H1 (cell line): ENCODE data around the gene ZNF469. TPM values are rescaled to one million over a fixed set of nuclear protein-coding genes. Genes with fewer than 3 reads are reported as not detected.

ENCODE experiments used
- CTCF ChIA-PET: fragments of 300-600 bp; sonication (Branson Sonifier 250); formaldehyde crosslinking; loops from one replicate; lab custom pipeline; 2021; ENCODE audit not compliant: partially characterized antibody; lab: Charles Lee
- POLR2A ChIA-PET: fragments of 300-600 bp; sonication (Branson Sonifier 250); formaldehyde crosslinking; loops from one replicate; lab custom pipeline; 2021; ENCODE audit warnings: inconsistent platforms; ENCODE audit not compliant: partially characterized antibody; lab: Charles Lee
- DNase-seq, 2 experiments: peaks; one replicate each; pipeline versions ENCODE4 v3.0.0 to v3.0.0-alpha.2; 2010 to 2022; ENCODE audit warnings: low spot score in 2 of 2, low read depth in 1 of 2, mixed read lengths in 1 of 2
- FAIRE-seq: peaks from 2 replicates; lab custom pipeline; 2011; peaks lifted over from hg19 to GRCh38; lab: Jason Lieb, UNC
- H2AFZ ChIP-seq: 2 replicates; pipeline ENCODE4 v1.8.1; 2012; ENCODE audit warnings: low read length, inconsistent platforms
- H2AK5ac ChIP-seq: 2 replicates; pipeline ENCODE4 v1.6.1; 2013; ENCODE audit warnings: low read depth, low read length
- H2BK120ac ChIP-seq: replicated peaks from 2 replicates; pipeline ENCODE3; 2013; ENCODE audit warnings: low read depth, low read length, inconsistent platforms
- H2BK12ac ChIP-seq: 2 replicates; pipeline ENCODE4 v1.6.1; 2013; ENCODE audit warnings: low read depth, low read length
- H2BK15ac ChIP-seq: 2 replicates; pipeline ENCODE4 v1.6.1; 2013; ENCODE audit warnings: low read length
- H2BK20ac ChIP-seq: 2 replicates; pipeline ENCODE4 v1.6.1; 2013; ENCODE audit warnings: low read length
- H2BK5ac ChIP-seq: 2 replicates; pipeline ENCODE4 v1.6.1; 2013; ENCODE audit warnings: low read depth, low read length
- H3K14ac ChIP-seq: 2 replicates; pipeline ENCODE4 v1.6.1; 2013; ENCODE audit warnings: inconsistent platforms; ENCODE audit not compliant: insufficient read length
- H3K18ac ChIP-seq: 2 replicates; pipeline ENCODE4 v1.6.1; 2013; ENCODE audit warnings: low read length; ENCODE audit errors: extremely low read depth
- H3K23ac ChIP-seq: 2 replicates; pipeline ENCODE4 v1.6.1; 2013; ENCODE audit warnings: inconsistent platforms; ENCODE audit not compliant: insufficient read length
- H3K23me2 ChIP-seq: 2 replicates; pipeline ENCODE4 v1.6.1; 2013; ENCODE audit warnings: low read depth, low read length
- H3K27ac ChIP-seq: 2 replicates; pipeline ENCODE4 v1.6.1; 2011; ENCODE audit warnings: low read depth, low read length, inconsistent platforms
- H3K27me3 ChIP-seq, 4 experiments: replicated peaks in 1 of 4; 1 replicate in 1 of 4; 2 replicates in 3 of 4; pipeline versions ENCODE4 v1.6.1 to v1.8.1; 2011 to 2013; ENCODE audit warnings: low read length in 3 of 4, mild to moderate bottlenecking in 3 of 4, inconsistent platforms in 2 of 4, mixed read lengths in 2 of 4, moderate library complexity in 1 of 4; ENCODE audit not compliant: control insufficient read depth in 3 of 4, insufficient read depth in 3 of 4; ENCODE audit errors: extremely low read depth in 1 of 4
- H3K36me3 ChIP-seq, 4 experiments: 2 replicates each; pipeline versions ENCODE4 v1.6.1 to v1.8.1; 2011 to 2013; ENCODE audit warnings: mild to moderate bottlenecking in 4 of 4, low read length in 3 of 4, moderate library complexity in 2 of 4, control low read depth in 1 of 4, inconsistent platforms in 1 of 4; ENCODE audit not compliant: insufficient read depth in 4 of 4, control insufficient read depth in 2 of 4
- H3K4ac ChIP-seq: replicated peaks from 2 replicates; pipeline ENCODE3; 2013; ENCODE audit warnings: low read length, low read depth, mixed read lengths, inconsistent platforms; ENCODE audit not compliant: insufficient read length
- H3K4me1 ChIP-seq, 4 experiments: replicated peaks in 1 of 4; 1 replicate in 1 of 4; 2 replicates in 3 of 4; pipeline versions ENCODE4 v1.6.1 to v1.8.1; 2011 to 2013; ENCODE audit warnings: low read length in 3 of 4, inconsistent platforms in 2 of 4, mixed read lengths in 1 of 4; ENCODE audit not compliant: insufficient read depth in 4 of 4, control insufficient read depth in 3 of 4
- H3K4me2 ChIP-seq, 2 experiments: 2 replicates each; pipeline versions ENCODE4 v1.6.1 to v1.8.1; 2011 to 2013; ENCODE audit warnings: low read depth in 2 of 2, low read length in 2 of 2, control low read depth in 1 of 2, inconsistent platforms in 1 of 2, mild to moderate bottlenecking in 1 of 2; ENCODE audit not compliant: insufficient read depth in 1 of 2
- H3K4me3 ChIP-seq, 4 experiments: fragments of 200-600, 300-600 bp in 1 of 4; sonication (generic), shearing (Covaris generic), sonication (Bioruptor Twin) in 1 of 4; 2 replicates each; pipeline versions ENCODE4 v1.5.1 to v1.8.1; 2011 to 2016; ENCODE audit warnings: low read length in 4 of 4, low read depth in 3 of 4, control low read depth in 2 of 4, inconsistent platforms in 2 of 4, mild to moderate bottlenecking in 2 of 4, mixed read lengths in 1 of 4, moderate library complexity in 1 of 4; ENCODE audit not compliant: insufficient read depth in 2 of 4; ENCODE audit errors: extremely low read depth in 1 of 4
- H3K56ac ChIP-seq: replicated peaks from 2 replicates; pipeline ENCODE3; 2013; ENCODE audit warnings: low read depth, mild to moderate bottlenecking, mixed read lengths, low read length, inconsistent platforms; ENCODE audit not compliant: insufficient read length
- H3K79me1 ChIP-seq: 2 replicates; pipeline ENCODE4 v1.6.1; 2013; ENCODE audit warnings: low read depth, low read length, control low read depth
- H3K79me2 ChIP-seq, 2 experiments: 2 replicates each; pipeline versions ENCODE4 v1.6.1 to v1.8.1; 2012 to 2013; ENCODE audit warnings: low read length in 2 of 2, mild to moderate bottlenecking in 2 of 2, inconsistent platforms in 1 of 2; ENCODE audit not compliant: insufficient read depth in 2 of 2, control insufficient read depth in 1 of 2
- H3K9ac ChIP-seq, 4 experiments: replicated peaks in 1 of 4; 1 replicate in 1 of 4; 2 replicates in 3 of 4; pipeline versions ENCODE4 v1.6.1 to v1.8.1; 2011 to 2013; ENCODE audit warnings: low read depth in 3 of 4, low read length in 3 of 4, control low read depth in 2 of 4, mild to moderate bottlenecking in 2 of 4, moderate library complexity in 2 of 4, inconsistent platforms in 1 of 4; ENCODE audit errors: extremely low read depth in 1 of 4
- H3K9me3 ChIP-seq, 2 experiments: 2 replicates each; pipeline versions ENCODE4 v1.6.1 to v1.8.1; 2012 to 2013; ENCODE audit warnings: mild to moderate bottlenecking in 2 of 2, moderate library complexity in 2 of 2, control low read depth in 1 of 2, inconsistent platforms in 1 of 2, low read depth in 1 of 2, low read length in 1 of 2, mixed read lengths in 1 of 2; ENCODE audit not compliant: insufficient read depth in 2 of 2
- H4K20me1 ChIP-seq, 2 experiments: replicated peaks in 1 of 2; 2 replicates each; pipeline versions ENCODE3 to v1.8.1; 2011 to 2013; ENCODE audit warnings: inconsistent platforms in 2 of 2, low read length in 2 of 2, mild to moderate bottlenecking in 1 of 2; ENCODE audit not compliant: insufficient read depth in 2 of 2, control insufficient read depth in 1 of 2
- H4K5ac ChIP-seq: 2 replicates; pipeline ENCODE4 v1.6.1; 2013; ENCODE audit warnings: low read length, low read depth, mixed read lengths, inconsistent platforms; ENCODE audit not compliant: insufficient read length
- H4K8ac ChIP-seq: 2 replicates; pipeline ENCODE4 v1.8.0; 2013; ENCODE audit warnings: mild to moderate bottlenecking, moderate library complexity, low read length, inconsistent platforms; ENCODE audit not compliant: insufficient read depth; ENCODE audit errors: extremely low read depth
- H4K91ac ChIP-seq: replicated peaks from 2 replicates; pipeline ENCODE3; 2013; ENCODE audit warnings: low read length, mixed read lengths, inconsistent platforms; ENCODE audit not compliant: insufficient read length
- HDAC2 ChIP-seq, 2 experiments: fragments of 300-600 bp in 1 of 2; sonication (generic) in 1 of 2; IDR thresholded peaks; 2 replicates each; pipeline ENCODE4 v1.6.1; 2011 to 2012; ENCODE audit warnings: low read depth in 2 of 2, low read length in 2 of 2, mild to moderate bottlenecking in 2 of 2, moderate library complexity in 2 of 2, borderline replicate concordance in 1 of 2, inconsistent platforms in 1 of 2
- NRF1 ChIP-seq: IDR thresholded peaks from 2 replicates; pipeline ENCODE4 v1.6.1; 2011; ENCODE audit warnings: mild to moderate bottlenecking, low read depth, low read length, improper control_type of control experiment
- POLR2AphosphoS5 ChIP-seq: IDR thresholded peaks from 2 replicates; pipeline ENCODE4 v1.6.1; 2011; ENCODE audit warnings: low read depth, low read length
- POU5F1 ChIP-seq: IDR thresholded peaks from 2 replicates; pipeline ENCODE4 v1.6.1; 2011; ENCODE audit warnings: low read depth, mild to moderate bottlenecking, low read length, moderate library complexity
- RBBP5 ChIP-seq: IDR thresholded peaks from 2 replicates; pipeline ENCODE4 v1.7.1; 2012; ENCODE audit warnings: low read depth, mild to moderate bottlenecking, inconsistent platforms, low read length, moderate library complexity, borderline replicate concordance
- RFX5 ChIP-seq: IDR thresholded peaks from 2 replicates; pipeline ENCODE4 v1.6.1; 2011; ENCODE audit warnings: low read depth, low read length, improper control_type of control experiment, borderline replicate concordance
- SIRT6 ChIP-seq: IDR thresholded peaks from one replicate; pipeline ENCODE4 v1.7.1; 2012; ENCODE audit warnings: low read length, inconsistent platforms
- SP4 ChIP-seq: IDR thresholded peaks from 2 replicates; pipeline ENCODE4 v1.6.1; 2012; ENCODE audit warnings: low read length, inconsistent platforms
- SUZ12 ChIP-seq: fragments of 200-600 bp; sonication (generic); IDR thresholded peaks from 2 replicates; pipeline ENCODE4 v1.6.1; 2012; ENCODE audit warnings: mild to moderate bottlenecking, inconsistent platforms, low read length, moderate library complexity, mixed read lengths
- TAF1 ChIP-seq: IDR thresholded peaks from 2 replicates; pipeline ENCODE4 v1.6.1; 2011; ENCODE audit warnings: mild to moderate bottlenecking, low read depth, low read length
- WGBS, 2 experiments: shearing (Covaris generic) in 1 of 2; methylation state at CpG; one replicate each; pipeline versions ENCODE4 v1.1.6 to v1.1.7; 2013 to 2015; ENCODE audit warnings: low lambda C conversion rate in 2 of 2, mixed read lengths in 2 of 2, inconsistent platforms in 1 of 2, low coverage in 1 of 2, missing lambda C conversion rate in 1 of 2; ENCODE audit not compliant: insufficient replicate concordance in 2 of 2, insufficient coverage in 1 of 2, insufficient read length in 1 of 2; ENCODE audit errors: extremely low coverage in 1 of 2, missing lambda C conversion rate in 1 of 2; 5-methylcytosine and 5-hydroxymethylcytosine counted together
- polyA plus RNA-seq, 7 experiments: library from polyadenylated mRNA; depleted of rRNA in 3 of 7; stranded (reverse) in 5 of 7; unstranded in 2 of 7; fragments of >200 nt in 5 of 7; fragments of 200-250 nt in 2 of 7; gene quantifications; 1 replicate in 5 of 7; 2 replicates in 1 of 7; 4 replicates in 1 of 7; pipeline versions ENCODE4 v1.2.1 to v1.2.3, GENCODE V29; 2011 to 2013; ENCODE audit warnings: missing spikeins in 2 of 7, mixed read lengths in 2 of 7
- total RNA-seq: library from RNA; stranded (reverse); fragmentation: NEBNext Ultra II Directional; extraction: Animal tissue kit (Norgen Biotek cat#: 25700); gene quantifications from 2 replicates; pipeline ENCODE4 v1.2.1, GENCODE V29; 2021
- TF ChIP-seq, protein P1 (sequence below): IDR thresholded peaks from 2 replicates; pipeline ENCODE4 v1.6.1; 2012; ENCODE audit warnings: inconsistent platforms

ZNF469 gene
- total and polyA plus RNA-seq, 2 of the 8 experiments (the other 6 are each of a cell fraction or from before 2014, with no cell fraction given): 0.30 to 1.8 TPM

DNA sequence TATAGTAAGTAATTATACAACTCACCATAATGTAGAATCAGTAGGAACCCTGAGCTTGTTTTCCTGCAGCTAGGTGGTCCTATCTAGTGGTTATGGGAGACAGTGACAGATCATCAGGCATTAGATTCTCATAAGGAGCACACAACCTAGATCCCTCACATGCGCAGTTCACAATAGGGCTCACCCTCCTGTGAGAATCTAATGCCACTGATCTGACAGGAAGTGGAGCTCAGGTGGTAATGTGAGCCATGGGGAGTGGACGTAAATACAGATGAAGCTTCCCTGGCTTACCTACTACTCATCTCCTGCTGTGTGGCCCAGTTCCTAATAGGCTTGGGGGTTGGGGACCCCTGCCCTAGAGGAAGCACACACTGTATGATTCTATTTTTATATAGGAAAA lies 21.8 kb upstream of the ZNF469 start:
- Histone ChIP-seq H3K14ac (no peak overlapping the region), H3K23me2 (peaks cover 2% of the 10 kb centered on the region; the same call in 1 of the 2 replicates), H3K79me2 (no peaks in the 10 kb centered on the region), H4K8ac (no peak overlapping the region), H3K9ac (no peak overlapping the region), H3K4me1 (peaks cover 0 to 17% (median 9%) of the 10 kb centered on the region in 4 experiments; a peak in 6 of 7 replicates), H2BK15ac (no peak overlapping the region), H3K4ac (no peak overlapping the region), H4K20me1 (peaks cover 0 to under 1% of the 10 kb centered on the region in 2 experiments), H3K4me3 (no peak overlapping the region), H3K56ac (no peak overlapping the region), H2BK12ac (no peak overlapping the region), H3K36me3 (no peaks in the 10 kb centered on the region), H2BK20ac (no peak overlapping the region), H2BK120ac (no peak overlapping the region), H4K5ac (no peak overlapping the region), H2AK5ac (no peak overlapping the region), H3K27me3 (no peaks in the 10 kb centered on the region), H3K23ac (no peak overlapping the region), H3K79me1 (no peaks in the 10 kb centered on the region), H2BK5ac (no peak overlapping the region), H3K4me2 (no peak overlapping the region), H3K9me3 (peaks cover 5 to 6% of the 10 kb centered on the region in 2 experiments; a peak in 2 of 4 replicates), H4K91ac (no peak overlapping the region), H3K27ac (no peak overlapping the region), H2AFZ (no peak overlapping the region), H3K18ac (no peak overlapping the region)
- CTCF ChIA-PET: interaction anchor here (1.1 kb wide), 1 partner anchor 68 kb away, joined by 4 read pairs; no protein-coding TSS in a partner anchor
- DNase-seq (no peak), FAIRE-seq (no peak)
- WGBS, 2 experiments: 85% methylated on average over 2 of the region's 2 CpGs; no CpG with 5 or more reads in 1 of the 2 experiments
- POLR2A ChIA-PET: no interaction called here
- TF ChIP-seq SP4: no peak
- no peak for TF ChIP-seq HDAC2 (IDR thresholded peaks at IDR 0.05; ENCODE audit: borderline replicate concordance in 1 of 2, low read depth in 2 of 2, low read length in 2 of 2)
- TF ChIP-seq, protein P1, sequence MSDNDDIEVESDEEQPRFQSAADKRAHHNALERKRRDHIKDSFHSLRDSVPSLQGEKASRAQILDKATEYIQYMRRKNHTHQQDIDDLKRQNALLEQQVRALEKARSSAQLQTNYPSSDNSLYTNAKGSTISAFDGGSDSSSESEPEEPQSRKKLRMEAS: no peak
- no peak for TF ChIP-seq POLR2AphosphoS5
- TF ChIP-seq RFX5: no peak
- no peak for TF ChIP-seq SUZ12
- no peak for TF ChIP-seq TAF1
- no peak for TF ChIP-seq NRF1
- no peak for TF ChIP-seq POU5F1
- TF ChIP-seq SIRT6: no peak
- no peak for TF ChIP-seq RBBP5
